Mammary epithelial cell (primary cell): ENCODE data around the gene LUC7L.

Experiments used
- CTCF ChIP-seq, 2 donors: IDR thresholded peaks in 1 of 2; conservative IDR thresholded peaks in 1 of 2; 2 replicates each; pipeline ENCODE4 v1.5.1; 2011 to 2012; ENCODE audit warnings: inconsistent platforms in 2 of 2, low read length in 2 of 2, mild to moderate bottlenecking in 2 of 2, control low read depth in 1 of 2, low read depth in 1 of 2; ENCODE audit not compliant: insufficient read depth in 1 of 2; ENCODE audit errors: extremely low read depth in 1 of 2
- EZH2 ChIP-seq: IDR thresholded peaks from 2 replicates; pipeline ENCODE4 v1.6.1; 2012; ENCODE audit warnings: low read length, inconsistent platforms, borderline replicate concordance

- TF ChIP-seq CTCF (conservative IDR thresholded peaks at IDR 0.05 in 1 of 2, IDR thresholded peaks at IDR 0.05 in 1 of 2; ENCODE audit: extremely low read depth in 1 of 2, insufficient read depth in 1 of 2, low read depth in 1 of 2, low read length in 2 of 2) (no peak), EZH2 (no peak)
These were observed 46.2 kb downstream of the LUC7L start for GRCh38 chr16:183005-183404.
